HL-60 (cell line): Measurements from ENCODE around the gene POMT2.

ENCODE experiments used
- GABPA ChIP-seq: IDR thresholded peaks from 2 replicates; pipeline ENCODE4 v1.6.1; 2012; ENCODE audit warnings: low read depth
- POLR2AphosphoS5 ChIP-seq: IDR thresholded peaks from 2 replicates; pipeline ENCODE4 v1.6.1; 2012; ENCODE audit warnings: low read depth
- REST ChIP-seq: IDR thresholded peaks from 2 replicates; pipeline ENCODE4 v1.6.1; 2012; ENCODE audit warnings: low read depth; ENCODE audit not compliant: insufficient replicate concordance
- SPI1 ChIP-seq: IDR thresholded peaks from 2 replicates; pipeline ENCODE4 v1.6.1; 2012; ENCODE audit warnings: low read depth, mild to moderate bottlenecking, borderline replicate concordance
- TF ChIP-seq, protein P1 (sequence below): IDR thresholded peaks from one replicate; pipeline ENCODE4 v1.5.1; 2011; ENCODE audit warnings: low read length, control low read depth, inconsistent platforms; ENCODE audit not compliant: insufficient read depth

DNA sequence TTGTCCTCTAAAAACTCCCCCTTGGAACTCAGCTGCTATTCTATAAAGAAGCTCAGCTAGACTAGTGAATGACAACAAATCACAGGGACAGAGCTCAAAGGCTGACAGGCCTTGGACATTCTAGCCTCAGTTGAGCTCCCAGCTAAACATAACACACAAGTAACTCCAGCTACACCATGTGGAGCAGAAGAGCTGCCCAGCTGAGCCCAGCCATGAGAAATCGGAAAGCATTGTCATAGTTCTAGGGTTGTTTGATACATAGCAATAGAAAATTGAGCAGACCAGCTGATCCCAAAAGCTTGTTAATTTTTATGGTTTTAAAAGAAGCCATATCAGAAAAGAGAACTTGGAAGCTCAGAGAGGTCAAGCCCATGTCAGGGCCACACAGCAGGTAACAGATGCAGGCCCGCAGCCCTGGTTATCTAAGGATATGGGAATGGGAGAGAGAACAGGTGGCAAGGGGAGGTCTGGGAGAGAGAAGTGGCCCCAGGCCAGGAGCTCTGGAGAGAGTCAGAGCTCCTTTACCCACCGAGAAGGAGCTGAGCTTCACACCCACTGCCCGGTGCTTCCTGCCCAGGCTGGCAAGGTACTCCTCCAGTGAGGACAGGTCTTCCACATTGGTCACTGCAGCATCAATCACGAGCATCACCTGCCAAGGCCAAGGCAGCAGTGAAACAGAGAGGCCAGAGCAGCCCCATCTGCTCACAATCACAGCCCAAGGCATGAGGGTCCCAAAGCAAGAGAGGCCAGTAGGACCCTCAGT, 52.6 kb downstream of the POMT2 start:
- TF ChIP-seq, protein P1, sequence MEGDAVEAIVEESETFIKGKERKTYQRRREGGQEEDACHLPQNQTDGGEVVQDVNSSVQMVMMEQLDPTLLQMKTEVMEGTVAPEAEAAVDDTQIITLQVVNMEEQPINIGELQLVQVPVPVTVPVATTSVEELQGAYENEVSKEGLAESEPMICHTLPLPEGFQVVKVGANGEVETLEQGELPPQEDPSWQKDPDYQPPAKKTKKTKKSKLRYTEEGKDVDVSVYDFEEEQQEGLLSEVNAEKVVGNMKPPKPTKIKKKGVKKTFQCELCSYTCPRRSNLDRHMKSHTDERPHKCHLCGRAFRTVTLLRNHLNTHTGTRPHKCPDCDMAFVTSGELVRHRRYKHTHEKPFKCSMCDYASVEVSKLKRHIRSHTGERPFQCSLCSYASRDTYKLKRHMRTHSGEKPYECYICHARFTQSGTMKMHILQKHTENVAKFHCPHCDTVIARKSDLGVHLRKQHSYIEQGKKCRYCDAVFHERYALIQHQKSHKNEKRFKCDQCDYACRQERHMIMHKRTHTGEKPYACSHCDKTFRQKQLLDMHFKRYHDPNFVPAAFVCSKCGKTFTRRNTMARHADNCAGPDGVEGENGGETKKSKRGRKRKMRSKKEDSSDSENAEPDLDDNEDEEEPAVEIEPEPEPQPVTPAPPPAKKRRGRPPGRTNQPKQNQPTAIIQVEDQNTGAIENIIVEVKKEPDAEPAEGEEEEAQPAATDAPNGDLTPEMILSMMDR: no peak
- TF ChIP-seq GABPA (no peak), REST (no peak), POLR2AphosphoS5 (no peak), SPI1 (no peak)
